SU-DHL-6 (cell line): ENCODE measurements around the gene SUGCT.

ENCODE experiments used
- CTCF ChIP-seq: fragments of 200-600 bp; sonication (generic); IDR thresholded peaks from one replicate; pipeline ENCODE4 v1.5.1; 2017; ENCODE audit warnings: antibody characterized with exemption, mild to moderate bottlenecking, low read length, moderate library complexity; ENCODE audit not compliant: insufficient read depth, poor library complexity, severe bottlenecking
- EZH2phosphoT487 ChIP-seq: fragments of 200-600 bp; sonication (generic), shearing (Covaris generic); conservative IDR thresholded peaks from 2 replicates; pipeline ENCODE4 v1.6.1; 2018; ENCODE audit warnings: mild to moderate bottlenecking, antibody characterized with exemption, low read length, moderate library complexity, mixed read lengths

GRCh38 chr7:40796723-40797122 is 661.9 kb downstream of the SUGCT start:
- no peak for TF ChIP-seq CTCF
- TF ChIP-seq EZH2phosphoT487 = no peak
